ENCODE data around the gene VCL. TPM values are rescaled to one million over a fixed set of nuclear protein-coding genes. Genes with fewer than 3 reads are reported as not detected.

Gene VCL
- total RNA-seq, 1 donor from 2014 or later: 410 TPM

GRCh38 chr10:74150990-74151878 lies 153.3 kb downstream of the VCL start, which contains the start of gene ADK:
TSS of gene ADK (plus strand) at chr10:74151221. CDS start at chr10:74151279, 58 bp downstream.
- DNase-seq (ENCODE audit: low spot score): peak; percentile 100

GRCh38 chr10:74151879-74152722 lies 154.2 kb downstream of the VCL start:
- DNase-seq (ENCODE audit: low spot score): no peak

DNA sequence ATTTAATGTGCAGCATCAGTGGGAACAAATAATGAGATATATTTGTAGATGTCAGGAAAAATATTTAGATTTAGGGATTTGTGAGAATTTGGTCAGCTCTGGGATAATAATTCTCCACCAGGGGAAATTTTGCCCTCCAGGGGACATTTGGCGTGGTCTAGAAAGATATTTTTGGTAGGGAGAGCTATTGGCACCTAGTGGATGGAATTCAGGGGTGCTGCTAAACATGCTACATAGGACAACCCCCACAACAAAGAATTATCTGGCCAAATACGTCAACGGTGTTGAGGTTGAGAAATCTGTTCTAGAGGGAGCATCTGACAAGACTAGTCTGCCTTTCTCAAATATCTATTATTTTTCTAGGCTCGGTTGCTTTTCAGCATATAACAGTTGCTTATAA lies 155.2 kb downstream of the VCL start:
- DNase-seq (ENCODE audit: low spot score): peak; percentile 38

- DNase-seq (ENCODE audit: low spot score): no peak
Observed at GRCh38 chr10:74153676-74154075, 155.8 kb downstream of the VCL start.

- peak; percentile 55 for DNase-seq (ENCODE audit: low spot score)
Observed at GRCh38 chr10:74156919-74157289, 159.0 kb downstream of the VCL start.

GRCh38 chr10:74160013-74160412 lies 162.1 kb downstream of the VCL start:
- DNase-seq (ENCODE audit: low spot score): no peak

DNA sequence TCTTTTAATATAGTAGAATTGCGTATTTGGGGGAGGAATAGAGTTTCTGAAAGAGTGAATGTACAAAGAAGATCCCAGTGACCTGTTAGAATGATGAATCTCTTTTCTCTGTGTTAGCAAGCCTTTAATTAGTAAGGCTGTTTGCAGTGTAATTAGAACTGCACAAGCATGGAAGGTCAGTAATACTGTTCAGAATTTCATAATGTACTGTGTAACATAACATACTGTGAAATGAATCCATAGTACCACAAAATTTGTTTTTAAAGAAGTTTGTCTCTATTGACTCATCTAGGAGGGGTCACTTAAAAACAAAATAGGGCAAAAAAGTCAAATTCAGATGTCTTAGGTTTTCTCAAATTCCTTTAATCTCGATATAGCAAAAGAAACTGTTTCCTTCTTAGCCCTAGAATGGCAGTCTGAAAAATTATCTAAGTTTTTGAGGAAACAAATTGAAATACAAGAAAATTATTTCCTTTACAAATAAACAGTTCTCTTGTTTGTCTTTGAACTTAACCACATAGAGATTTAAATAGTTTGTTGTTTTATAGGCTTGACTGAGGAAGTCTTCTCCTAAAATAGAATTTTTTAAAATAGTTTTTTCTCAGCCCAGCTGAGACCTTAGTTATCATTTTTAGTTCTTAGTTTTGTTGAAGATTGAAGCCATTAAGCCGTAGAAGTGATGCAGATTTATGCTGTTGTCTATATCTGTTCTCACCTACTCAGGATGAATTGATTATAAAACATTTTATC lies 165.6 kb downstream of the VCL start:
- DNase-seq (ENCODE audit: low spot score): no peak

GRCh38 chr10:74164716-74165529 lies 167.0 kb downstream of the VCL start:
- DNase-seq (ENCODE audit: low spot score): no peak

GRCh38 chr10:74165530-74165901 lies 167.6 kb downstream of the VCL start:
- DNase-seq (ENCODE audit: low spot score): no peak

DNA sequence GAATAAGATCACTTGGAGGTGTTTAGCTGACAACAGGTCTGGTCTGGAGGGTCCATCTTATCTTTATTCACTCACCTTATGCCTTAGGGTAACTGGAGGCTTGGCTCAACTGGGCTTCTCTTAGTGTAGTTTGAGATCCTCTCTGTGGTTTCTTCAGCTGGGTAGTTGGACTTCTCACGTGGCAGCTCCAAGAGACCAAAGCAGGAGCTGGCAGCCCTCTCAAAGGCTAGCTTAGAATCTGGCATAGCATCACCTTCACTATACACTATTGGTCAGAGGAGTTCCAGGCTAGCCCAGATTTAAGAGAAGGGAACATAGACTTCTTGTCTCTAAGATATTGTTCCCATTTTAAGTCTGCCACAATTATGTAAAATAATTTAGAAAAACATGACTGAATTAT lies 169.5 kb downstream of the VCL start:
- DNase-seq (ENCODE audit: low spot score): no peak

Other genes starting within 250 kb of the VCL start
- gene CHCHD1, start 216.1 kb upstream of the VCL start, total RNA-seq (ENCODE audit: insufficient read depth, low replicate concordance): 21.4 TPM
- gene ZSWIM8, start 212.5 kb upstream of the VCL start, total RNA-seq (ENCODE audit: insufficient read depth, low replicate concordance): 51.0 TPM
- 3.1 TPM for gene NDST2, start 186.5 kb upstream of the VCL start, total RNA-seq (ENCODE audit: insufficient read depth, low replicate concordance)
- 56.1 TPM for gene CAMK2G, start 123.6 kb upstream of the VCL start, total RNA-seq (ENCODE audit: insufficient read depth, low replicate concordance)
- 20.5 TPM for gene PLAU, start 87.0 kb upstream of the VCL start, total RNA-seq (ENCODE audit: insufficient read depth, low replicate concordance)
- 30.8 TPM for gene AP3M1, start 152.7 kb downstream of the VCL start, total RNA-seq (ENCODE audit: insufficient read depth, low replicate concordance)
- 8.4 TPM for gene ADK, start 153.1 kb downstream of the VCL start, total RNA-seq (ENCODE audit: insufficient read depth, low replicate concordance)

Data from umbilical cord (tissue), 2 donors.